Activated CD8-positive, alpha-beta memory T cell treated with anti-CD3 and anti-CD28 coated beads, Interleukin-2, amount 50 U/mL, for 1 hour (primary cell): ENCODE data around the gene CADPS.

Experiments
- DNase-seq: peaks from one replicate; pipeline ENCODE4 v3.0.0-alpha.2; 2020; ENCODE audit errors: extremely low read depth

CADPS gene

GRCh38 chr3:62636235-62636826, 238.9 kb downstream of the CADPS start:
- no peak for DNase-seq

GRCh38 chr3:62632510-62633294, 242.5 kb downstream of the CADPS start:
- DNase-seq, result no peak

- no peak for DNase-seq
Measured at GRCh38 chr3:62631488-62631887, 243.7 kb downstream of the CADPS start.

GRCh38 chr3:62630664-62631063, 244.6 kb downstream of the CADPS start:
- no peak for DNase-seq

- DNase-seq, result no peak
Measured at GRCh38 chr3:62625268-62625667, 249.9 kb downstream of the CADPS start.

GRCh38 chr3:62624185-62624584, 251.0 kb downstream of the CADPS start:
- no peak for DNase-seq

GRCh38 chr3:62622553-62623174, 252.6 kb downstream of the CADPS start:
- no peak for DNase-seq

- DNase-seq, result no peak
Measured at GRCh38 chr3:62621925-62622324, 253.3 kb downstream of the CADPS start.

GRCh38 chr3:62621176-62621575, 254.0 kb downstream of the CADPS start:
- DNase-seq, result no peak

GRCh38 chr3:62615258-62615849, 259.9 kb downstream of the CADPS start:
- DNase-seq, result no peak

GRCh38 chr3:62614527-62614926, 260.7 kb downstream of the CADPS start:
- no peak for DNase-seq

GRCh38 chr3:62611541-62612240, 263.5 kb downstream of the CADPS start:
- DNase-seq, result no peak

GRCh38 chr3:62607287-62608029, 267.8 kb downstream of the CADPS start:
- no peak for DNase-seq

- no peak for DNase-seq
Measured at GRCh38 chr3:62605413-62606068, 269.7 kb downstream of the CADPS start.

- no peak for DNase-seq
Measured at GRCh38 chr3:62604751-62605351, 270.4 kb downstream of the CADPS start.

GRCh38 chr3:62604298-62604697, 270.9 kb downstream of the CADPS start:
- no peak for DNase-seq

GRCh38 chr3:62602987-62603386, 272.2 kb downstream of the CADPS start:
- DNase-seq, result no peak

GRCh38 chr3:62602129-62602770, 273.0 kb downstream of the CADPS start:
- no peak for DNase-seq

GRCh38 chr3:62601238-62602070, 273.8 kb downstream of the CADPS start:
- DNase-seq, result no peak
